ENCODE data around the gene NFE2L2.

DNA sequence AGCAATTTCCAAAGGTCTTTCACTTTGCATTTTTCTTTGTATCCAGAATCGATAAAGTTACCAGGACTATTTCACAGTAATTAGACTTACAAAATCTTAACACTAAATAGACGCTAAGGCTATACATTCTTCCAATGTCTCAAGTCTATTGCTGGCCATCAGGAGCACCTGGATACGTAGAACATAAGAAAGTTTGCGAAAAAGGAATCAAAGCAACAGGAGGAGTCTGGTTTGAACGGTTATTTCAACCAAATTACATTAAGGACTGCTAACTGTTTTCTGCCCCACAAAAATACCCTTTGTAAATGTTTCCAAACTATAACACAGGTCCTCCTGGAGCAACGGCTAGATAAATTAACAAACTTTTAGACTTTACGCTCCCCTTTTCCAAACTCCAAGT lies 53.4 kb downstream of the NFE2L2 start:
- TF ChIP-seq POLR2A (IDR thresholded peaks at IDR 0.05): no peak
- TF ChIP-seq, protein P1, sequence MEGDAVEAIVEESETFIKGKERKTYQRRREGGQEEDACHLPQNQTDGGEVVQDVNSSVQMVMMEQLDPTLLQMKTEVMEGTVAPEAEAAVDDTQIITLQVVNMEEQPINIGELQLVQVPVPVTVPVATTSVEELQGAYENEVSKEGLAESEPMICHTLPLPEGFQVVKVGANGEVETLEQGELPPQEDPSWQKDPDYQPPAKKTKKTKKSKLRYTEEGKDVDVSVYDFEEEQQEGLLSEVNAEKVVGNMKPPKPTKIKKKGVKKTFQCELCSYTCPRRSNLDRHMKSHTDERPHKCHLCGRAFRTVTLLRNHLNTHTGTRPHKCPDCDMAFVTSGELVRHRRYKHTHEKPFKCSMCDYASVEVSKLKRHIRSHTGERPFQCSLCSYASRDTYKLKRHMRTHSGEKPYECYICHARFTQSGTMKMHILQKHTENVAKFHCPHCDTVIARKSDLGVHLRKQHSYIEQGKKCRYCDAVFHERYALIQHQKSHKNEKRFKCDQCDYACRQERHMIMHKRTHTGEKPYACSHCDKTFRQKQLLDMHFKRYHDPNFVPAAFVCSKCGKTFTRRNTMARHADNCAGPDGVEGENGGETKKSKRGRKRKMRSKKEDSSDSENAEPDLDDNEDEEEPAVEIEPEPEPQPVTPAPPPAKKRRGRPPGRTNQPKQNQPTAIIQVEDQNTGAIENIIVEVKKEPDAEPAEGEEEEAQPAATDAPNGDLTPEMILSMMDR (IDR thresholded peaks at IDR 0.05): no peak
